K562 (cell line): ENCODE results near the gene FKBP2. TPM values are rescaled to one million over a fixed set of nuclear protein-coding genes. Genes with fewer than 3 reads are reported as not detected.

Experiments
- COPS2 ChIP-seq: fragments of 450-650 bp; conservative IDR thresholded peaks from 2 replicates; pipeline ENCODE4 v1.6.1; 2016; ENCODE audit warnings: mild to moderate bottlenecking, moderate library complexity
- ETV5 ChIP-seq: sonication (generic); formaldehyde crosslinking; IDR thresholded peaks from 2 replicates; pipeline ENCODE4 v1.4.0; 2020; ENCODE audit warnings: low read depth, mild to moderate bottlenecking, missing genetic modification reagents
- FOXA1 ChIP-seq: fragments of 450-650 bp; IDR thresholded peaks from 2 replicates; pipeline ENCODE4 v1.6.1; 2016; ENCODE audit warnings: mild to moderate bottlenecking, borderline replicate concordance
- JUN ChIP-seq, 2 experiments: sonication (generic) in 1 of 2; formaldehyde crosslinking in 1 of 2; IDR thresholded peaks; 2 replicates each; pipeline versions ENCODE4 v1.6.1 to v1.8.0; 2012 to 2022; ENCODE audit warnings: borderline replicate concordance in 2 of 2, mild to moderate bottlenecking in 2 of 2, improper control_type of control experiment in 1 of 2, low read depth in 1 of 2, low read length in 1 of 2, missing genetic modification reagents in 1 of 2
- PBX2 ChIP-seq, 2 experiments: IDR thresholded peaks in 1 of 2; conservative IDR thresholded peaks in 1 of 2; 2 replicates each; pipeline ENCODE4 v1.6.1; 2016; ENCODE audit warnings: low read depth in 2 of 2, mild to moderate bottlenecking in 1 of 2, missing compliant biosample characterization in 1 of 2, missing genetic modification characterization in 1 of 2, moderate library complexity in 1 of 2
- ZBED1 ChIP-seq: IDR thresholded peaks from 2 replicates; pipeline ENCODE4 v1.6.1; 2014
- ZFP91 ChIP-seq: sonication (generic); formaldehyde crosslinking; IDR thresholded peaks from 2 replicates; pipeline ENCODE4 v1.8.0; 2022; ENCODE audit warnings: mild to moderate bottlenecking, missing genetic modification reagents
- ZNF239 ChIP-seq: fragments of 250-450 bp; sonication (Bioruptor Pico); IDR thresholded peaks from 2 replicates; pipeline ENCODE4 v1.4.0; 2020; ENCODE audit warnings: mild to moderate bottlenecking
- ZNF277 ChIP-seq: fragments of 250-450 bp; sonication (Bioruptor Pico); IDR thresholded peaks from 2 replicates; pipeline ENCODE4 v1.8.0; 2022; ENCODE audit warnings: inconsistent platforms, mild to moderate bottlenecking, moderate library complexity, borderline replicate concordance
- ZNF318 ChIP-seq, 2 experiments: fragments of 450-650 bp; IDR thresholded peaks; 2 replicates each; pipeline ENCODE4 v1.6.1; 2016; ENCODE audit warnings: mild to moderate bottlenecking in 2 of 2, borderline replicate concordance in 1 of 2, low read depth in 1 of 2, moderate library complexity in 1 of 2
- ZNF507 ChIP-seq: conservative IDR thresholded peaks from 2 replicates; pipeline ENCODE4 v1.6.1; 2017; ENCODE audit warnings: missing genetic modification characterization, missing compliant biosample characterization
- polyA plus RNA-seq, 8 experiments: library from polyadenylated mRNA; depleted of rRNA in 4 of 8; stranded (reverse) in 5 of 8; unstranded in 3 of 8; fragments of >200 nt; fragmentation: Nextera tagmentation in 2 of 8; fragmentation: Illumina TruSeq in 1 of 8; extraction: Ambion mirVana in 2 of 8; extraction: Trizol in 1 of 8; gene quantifications; 2 replicates each; pipeline versions ENCODE4 v1.2.1 to v1.2.3, GENCODE V29; 2011 to 2014; ENCODE audit warnings: inconsistent platforms in 1 of 8, missing spikeins in 1 of 8
- total RNA-seq, 7 experiments: library from RNA; depleted of rRNA in 6 of 7; stranded (reverse); fragments of >200 nt in 6 of 7; fragmentation: Illumina TruSeq in 2 of 7; extraction: Trizol in 2 of 7; gene quantifications; 2 replicates each; pipeline versions ENCODE4 v1.2.1 to v1.2.3, GENCODE V29; 2011 to 2021; ENCODE audit warnings: low replicate concordance in 1 of 7

FKBP2 gene
- total and polyA plus RNA-seq, 9 of the 15 experiments (the other 6 are each of a cell fraction or from before 2014, with no cell fraction given): 3.5 to 151 (median 58.1) TPM

- TF ChIP-seq ZNF318 (IDR thresholded peaks at IDR 0.05; ENCODE audit: borderline replicate concordance in 1 of 2, low read depth in 1 of 2) (no peak), ZNF507 (tag) (no peak), PBX2 (CRISPR knock-in tag; IDR thresholded peaks at IDR 0.05; ENCODE audit: low read depth) (no peak), PBX2 (tag; conservative IDR thresholded peaks at IDR 0.05; ENCODE audit: low read depth) (no peak), COPS2 (no peak), ZBED1 (peak; percentile 50; the same call in 1 of the 2 replicates), ETV5 (no peak), ZNF277 (CRISPR knock-in tag) (no peak), FOXA1 (no peak), JUN (IDR thresholded peaks at IDR 0.05; ENCODE audit: borderline replicate concordance, low read depth, low read length) (peak; percentile 60; the same call in 1 of the 2 replicates), JUN (CRISPR knock-in tag; IDR thresholded peaks at IDR 0.05; ENCODE audit: borderline replicate concordance) (no peak; the same call in 1 of the 2 replicates), ZNF239 (CRISPR knock-in tag) (no peak), ZFP91 (CRISPR knock-in tag) (peak; percentile 38; the same call in 1 of the 2 replicates)
Observed at GRCh38 chr11:64245797-64246620, 5.1 kb downstream of the FKBP2 start (continued).
